Measurements from ENCODE around the gene ZBTB49. TPM values are rescaled to one million over a fixed set of nuclear protein-coding genes. Genes with fewer than 3 reads are reported as not detected.

The ZBTB49 gene
- total and polyA plus RNA-seq, 2 of the 4 experiments (the other 2 are of a cell fraction), result 3.2 to 4.8 TPM

- in situ Hi-C loops (cut with MboI; ENCODE audit: low sequenced_read_pairs), result loop anchor here (5.0 kb wide), 1 partner anchor 93 kb away; no protein-coding TSS in a partner anchor
These were observed 55.0 kb downstream of the ZBTB49 start for GRCh38 chr4:4344915-4345527.

More at GRCh38 chr4:4344915-4345527, 55.0 kb downstream of the ZBTB49 start:
- DNase-seq (no peak), ATAC-seq (ENCODE audit: low read depth) (no peak)
- Histone ChIP-seq H3K56ac (ENCODE audit: extremely low read depth, insufficient read depth, low read length) (no peak overlapping the region), H3K4ac (ENCODE audit: low read depth, low read length) (no peak overlapping the region), H3K23ac (ENCODE audit: low read depth, low read length) (no peak overlapping the region), H2BK120ac (ENCODE audit: low read depth, low read length) (no peak overlapping the region), H3K27ac (ENCODE audit: insufficient read depth, low read length) (no peak overlapping the region), H2AK5ac (ENCODE audit: low read depth, low read length) (no peak overlapping the region), H3K36me3 (ENCODE audit: control insufficient read depth, insufficient read depth, low read length) (no peaks in the 10 kb centered on the region), H3K18ac (ENCODE audit: low read depth, low read length) (no peak overlapping the region), H3K4me1 (ENCODE audit: control insufficient read depth, insufficient read depth, low read length) (no peaks in the 10 kb centered on the region), H3K14ac (replicated peaks; ENCODE audit: low read depth, low read length) (no peak overlapping the region), H4K5ac (ENCODE audit: low read depth, low read length) (no peak overlapping the region), H2BK20ac (ENCODE audit: low read depth, low read length) (no peak overlapping the region), H2AK9ac (replicated peaks; ENCODE audit: low read depth, low read length, poor library complexity) (no peak overlapping the region), H2BK15ac (ENCODE audit: low read depth, low read length) (no peak overlapping the region), H3K9ac (ENCODE audit: low read depth, low read length) (no peak overlapping the region), H3K4me2 (ENCODE audit: low read depth, low read length) (no peak overlapping the region), H3K4me3 (ENCODE audit: insufficient read depth, low read depth, low read length) (no peak overlapping the region), H3K27me3 (ENCODE audit: control insufficient read depth, insufficient read depth, low read length) (peaks cover 26% of the 10 kb centered on the region), H2BK5ac (ENCODE audit: low read depth, low read length, poor library complexity, severe bottlenecking) (no peak overlapping the region), H3K9me1 (ENCODE audit: insufficient read depth, low read length) (no peaks in the 10 kb centered on the region), H4K20me1 (ENCODE audit: insufficient read depth, low read length) (no peaks in the 10 kb centered on the region), H4K8ac (ENCODE audit: low read depth in 2 of 2, low read length in 2 of 2) (no peak overlapping the region), H4K91ac (ENCODE audit: insufficient read depth, low read depth, low read length) (no peak overlapping the region), H3K9me3 (ENCODE audit: control insufficient read depth, insufficient read depth, low read length) (no peaks in the 10 kb centered on the region), H2AFZ (replicated peaks; ENCODE audit: low read length, poor library complexity) (no peak overlapping the region), H3K79me1 (ENCODE audit: low read depth in 1 of 2, low read length in 2 of 2) (no peaks in the 10 kb centered on the region)
- dilution Hi-C loops (cut with HindIII; ENCODE audit: low sequenced_read_pairs, unreplicated experiment), result no loop called here
- TF ChIP-seq MAZ (IDR thresholded peaks at IDR 0.05; ENCODE audit: borderline replicate concordance, low read depth, low read length) (no peak), NFE2L2 (IDR thresholded peaks at IDR 0.05; ENCODE audit: low read depth, low read length) (peak; percentile 50; the same call in 1 of the 2 replicates)
- WGBS, 2 experiments (ENCODE audit: extremely low coverage in 2 of 2, insufficient read length in 1 of 2), result 87% methylated on average over 8 of the region's 14 CpGs; no CpG with 5 or more reads in 1 of the 2 experiments
- ChIA-PET CTCF (interaction anchor here (3.4 kb wide), 1 partner anchor 85 kb away, joined by 7 read pairs; no protein-coding TSS in a partner anchor), POLR2A (ENCODE audit: unreplicated experiment) (no interaction called here)
- no TSS peak for BruUV-seq (replicated peaks)
- intact Hi-C loops (cut with micrococcal nuclease), result no loop called here

Data from IMR-90 (cell line).